Cardiac fibroblast (primary cell): ENCODE results near the gene PDZD8.

Source experiments
- DNase-seq, 2 donors: peaks; one replicate each; pipeline versions ENCODE4 v3.0.0 to v3.0.0-alpha.2; 2010; ENCODE audit warnings: low read depth in 2 of 2
- H3K4me3 ChIP-seq, 2 donors: replicated peaks in 1 of 2; 1 replicate in 1 of 2; 2 replicates in 1 of 2; pipeline ENCODE4 v1.5.1; 2011; ENCODE audit warnings: low read depth in 2 of 2, low read length in 2 of 2, mild to moderate bottlenecking in 2 of 2, moderate library complexity in 1 of 2
- TF ChIP-seq, protein P1 (sequence below): IDR thresholded peaks from one replicate; pipeline ENCODE4 v1.5.1; 2011; ENCODE audit warnings: low read depth, mild to moderate bottlenecking, low read length, inconsistent platforms

PDZD8 gene

GRCh38 chr10:117409549-117410305 is 34.5 kb upstream of the PDZD8 start:
- no peak overlapping the region for H3K4me3 ChIP-seq
- DNase-seq: no peak
- TF ChIP-seq, protein P1, sequence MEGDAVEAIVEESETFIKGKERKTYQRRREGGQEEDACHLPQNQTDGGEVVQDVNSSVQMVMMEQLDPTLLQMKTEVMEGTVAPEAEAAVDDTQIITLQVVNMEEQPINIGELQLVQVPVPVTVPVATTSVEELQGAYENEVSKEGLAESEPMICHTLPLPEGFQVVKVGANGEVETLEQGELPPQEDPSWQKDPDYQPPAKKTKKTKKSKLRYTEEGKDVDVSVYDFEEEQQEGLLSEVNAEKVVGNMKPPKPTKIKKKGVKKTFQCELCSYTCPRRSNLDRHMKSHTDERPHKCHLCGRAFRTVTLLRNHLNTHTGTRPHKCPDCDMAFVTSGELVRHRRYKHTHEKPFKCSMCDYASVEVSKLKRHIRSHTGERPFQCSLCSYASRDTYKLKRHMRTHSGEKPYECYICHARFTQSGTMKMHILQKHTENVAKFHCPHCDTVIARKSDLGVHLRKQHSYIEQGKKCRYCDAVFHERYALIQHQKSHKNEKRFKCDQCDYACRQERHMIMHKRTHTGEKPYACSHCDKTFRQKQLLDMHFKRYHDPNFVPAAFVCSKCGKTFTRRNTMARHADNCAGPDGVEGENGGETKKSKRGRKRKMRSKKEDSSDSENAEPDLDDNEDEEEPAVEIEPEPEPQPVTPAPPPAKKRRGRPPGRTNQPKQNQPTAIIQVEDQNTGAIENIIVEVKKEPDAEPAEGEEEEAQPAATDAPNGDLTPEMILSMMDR: no peak

- H3K4me3 ChIP-seq: no peak overlapping the region
- TF ChIP-seq, protein P1: no peak
- DNase-seq: no peak
Observed at GRCh38 chr10:117408436-117409384, 33.5 kb upstream of the PDZD8 start.

DNA sequence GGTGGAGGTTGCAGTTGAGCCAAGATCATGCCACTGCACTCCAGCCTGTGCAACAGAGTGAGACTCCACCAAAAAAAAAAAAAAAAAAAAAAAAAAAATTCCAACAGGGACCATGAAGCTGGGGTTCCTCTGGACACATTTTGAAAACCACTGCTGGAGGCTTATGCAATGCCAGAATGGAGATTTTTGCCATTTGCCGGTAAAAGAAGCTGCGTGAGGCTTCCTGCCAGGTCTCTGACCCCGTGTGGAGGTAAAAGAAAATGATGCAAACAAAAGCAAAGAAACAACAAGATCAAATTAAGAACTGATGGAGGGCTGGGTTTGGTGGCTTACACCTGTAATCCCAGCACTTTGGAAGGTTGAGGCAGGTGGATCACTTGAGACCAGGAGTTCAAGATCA is 30.5 kb upstream of the PDZD8 start:
- TF ChIP-seq, protein P1: no peak
- no peak for DNase-seq
- H3K4me3 ChIP-seq: no peak overlapping the region

DNA sequence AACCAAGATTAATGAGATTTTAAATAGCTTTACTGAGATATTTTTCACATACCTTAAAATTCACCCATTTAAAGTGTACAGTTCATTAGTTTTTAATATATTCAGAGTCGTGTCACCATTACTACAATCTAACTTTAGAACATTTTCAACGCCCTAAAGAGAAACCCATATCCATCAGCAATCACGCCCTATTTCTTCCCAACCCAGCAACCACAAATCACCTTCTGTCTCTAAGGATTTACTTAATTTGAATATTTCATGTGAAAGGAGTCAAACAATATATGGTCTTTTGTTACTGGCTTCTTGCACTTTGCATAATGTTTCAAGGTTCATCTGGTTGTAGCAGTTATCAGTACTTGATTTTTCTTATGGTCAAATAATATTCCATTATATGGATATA is 25.1 kb upstream of the PDZD8 start:
- DNase-seq: no peak
- no peak overlapping the region for H3K4me3 ChIP-seq
- TF ChIP-seq, protein P1: no peak

DNA sequence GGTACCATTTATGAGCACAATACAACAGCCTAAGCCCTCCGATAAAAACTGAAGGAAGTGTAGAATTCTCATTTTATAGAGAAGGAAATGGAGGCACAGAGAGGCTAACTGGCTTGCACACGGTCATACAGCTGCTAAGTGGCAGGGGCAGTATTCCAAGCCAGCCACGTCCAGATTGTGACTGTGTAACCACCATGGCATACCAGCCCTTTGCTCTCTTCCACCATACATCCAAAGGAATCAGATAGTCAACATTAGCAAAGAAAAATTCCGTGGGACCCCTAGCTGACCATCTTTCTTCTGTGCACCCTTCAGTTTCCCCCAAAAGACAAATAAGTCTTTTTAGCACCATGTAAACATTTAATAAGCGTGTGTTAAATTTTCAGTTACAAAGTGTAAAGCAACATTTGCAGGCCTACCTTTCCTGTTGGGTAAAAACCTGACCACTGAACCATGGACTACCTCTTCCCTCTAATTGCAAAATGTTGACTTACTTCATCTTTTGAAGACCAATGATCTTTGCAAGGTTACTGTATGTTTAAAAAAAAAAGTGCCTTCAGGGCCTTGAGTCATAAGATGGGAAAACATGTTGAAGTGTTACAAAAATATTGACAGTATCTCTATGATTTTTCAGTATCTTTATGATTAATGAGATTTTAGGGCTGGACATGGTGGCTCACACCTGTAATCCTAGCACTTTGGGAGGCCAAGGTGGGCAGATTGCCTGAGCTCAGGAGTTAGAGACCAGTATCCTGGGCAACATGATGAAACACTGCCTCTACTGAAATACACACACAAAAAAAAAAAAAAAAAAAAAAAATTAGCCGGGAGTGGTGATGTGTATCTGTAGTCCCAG is 24.3 kb upstream of the PDZD8 start:
- DNase-seq: no peak
- H3K4me3 ChIP-seq: no peak overlapping the region
- TF ChIP-seq, protein P1: no peak

DNA sequence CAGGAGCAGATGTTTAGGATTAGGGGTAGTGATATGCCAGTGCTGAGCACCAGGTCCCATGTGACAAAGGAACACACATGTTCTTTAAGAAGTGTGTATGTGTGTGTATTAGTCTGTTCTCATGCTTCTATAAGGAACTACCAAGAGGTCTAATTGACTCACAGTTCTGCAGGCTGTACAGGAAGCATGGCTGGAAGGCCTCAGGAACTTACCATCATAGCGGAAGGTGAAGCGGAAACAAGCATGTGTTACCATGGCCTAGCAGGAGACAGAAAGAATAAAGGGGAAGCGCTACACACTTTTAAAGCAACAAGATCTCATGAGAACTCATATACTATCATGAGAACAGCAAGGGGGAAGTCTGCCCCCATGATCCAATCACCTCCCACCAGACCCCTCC is 22.8 kb upstream of the PDZD8 start:
- DNase-seq: no peak
- no peak overlapping the region for H3K4me3 ChIP-seq
- TF ChIP-seq, protein P1: no peak
